ENCODE data around the gene FRY. TPM values are rescaled to one million over a fixed set of nuclear protein-coding genes. Genes with fewer than 3 reads are reported as not detected.

FRY gene
- total RNA-seq, 4 donors from 2014 or later, result 27.4 to 50.4 (median 39.4) TPM

DNA sequence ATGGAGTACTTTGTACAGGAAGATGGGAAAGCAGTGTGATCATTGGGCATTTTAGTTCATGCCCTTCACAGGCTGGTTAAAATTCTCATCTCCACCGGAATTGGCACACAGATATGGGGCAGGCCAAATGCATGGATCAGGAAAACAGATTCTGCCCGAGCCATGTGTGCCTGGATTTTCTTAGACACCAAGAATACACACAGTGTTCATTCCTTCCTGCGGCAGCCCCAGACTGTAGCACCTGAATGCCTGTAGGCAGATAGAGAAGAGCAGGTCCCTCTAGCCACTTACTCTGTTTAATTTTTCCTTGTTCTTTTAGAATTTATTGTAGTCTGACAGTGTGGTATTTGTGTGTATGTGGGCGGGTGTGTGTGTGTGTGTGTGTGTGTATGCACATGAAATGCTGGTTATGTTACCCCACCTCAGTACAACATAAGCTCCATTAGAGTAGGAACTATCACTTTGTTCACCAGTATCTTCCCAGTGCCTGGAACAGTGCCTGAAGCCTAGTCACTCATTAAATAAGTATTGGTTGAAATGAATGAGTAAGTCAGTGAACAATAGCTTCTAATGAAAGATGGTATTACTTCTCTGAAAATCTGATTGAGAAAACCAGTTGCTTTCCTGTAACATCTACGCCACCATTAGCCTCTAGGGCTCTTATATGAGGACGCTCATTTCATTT is 41.7 kb downstream of the FRY start:
- no peaks in the 10 kb centered on the region for H3K27me3 ChIP-seq
- H3K27ac ChIP-seq, result no peak overlapping the region
- no peak for TF ChIP-seq POLR2A (IDR thresholded peaks at IDR 0.05)
- TF ChIP-seq, protein P1, sequence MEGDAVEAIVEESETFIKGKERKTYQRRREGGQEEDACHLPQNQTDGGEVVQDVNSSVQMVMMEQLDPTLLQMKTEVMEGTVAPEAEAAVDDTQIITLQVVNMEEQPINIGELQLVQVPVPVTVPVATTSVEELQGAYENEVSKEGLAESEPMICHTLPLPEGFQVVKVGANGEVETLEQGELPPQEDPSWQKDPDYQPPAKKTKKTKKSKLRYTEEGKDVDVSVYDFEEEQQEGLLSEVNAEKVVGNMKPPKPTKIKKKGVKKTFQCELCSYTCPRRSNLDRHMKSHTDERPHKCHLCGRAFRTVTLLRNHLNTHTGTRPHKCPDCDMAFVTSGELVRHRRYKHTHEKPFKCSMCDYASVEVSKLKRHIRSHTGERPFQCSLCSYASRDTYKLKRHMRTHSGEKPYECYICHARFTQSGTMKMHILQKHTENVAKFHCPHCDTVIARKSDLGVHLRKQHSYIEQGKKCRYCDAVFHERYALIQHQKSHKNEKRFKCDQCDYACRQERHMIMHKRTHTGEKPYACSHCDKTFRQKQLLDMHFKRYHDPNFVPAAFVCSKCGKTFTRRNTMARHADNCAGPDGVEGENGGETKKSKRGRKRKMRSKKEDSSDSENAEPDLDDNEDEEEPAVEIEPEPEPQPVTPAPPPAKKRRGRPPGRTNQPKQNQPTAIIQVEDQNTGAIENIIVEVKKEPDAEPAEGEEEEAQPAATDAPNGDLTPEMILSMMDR (IDR thresholded peaks at IDR 0.05), result no peak
- no peak for DNase-seq
- no peaks in the 10 kb centered on the region for H3K9me3 ChIP-seq
- WGBS, 2 donors, result 91 to 92% methylated on average over 6 of the region's 6 CpGs
- H3K36me3 ChIP-seq, result no peaks in the 10 kb centered on the region
- no peak overlapping the region for H3K4me3 ChIP-seq (replicated peaks in 1 of 3)
- no peaks in the 10 kb centered on the region for H3K4me1 ChIP-seq
- intact Hi-C loops (cut with DNase I), result no loop called here

DNA sequence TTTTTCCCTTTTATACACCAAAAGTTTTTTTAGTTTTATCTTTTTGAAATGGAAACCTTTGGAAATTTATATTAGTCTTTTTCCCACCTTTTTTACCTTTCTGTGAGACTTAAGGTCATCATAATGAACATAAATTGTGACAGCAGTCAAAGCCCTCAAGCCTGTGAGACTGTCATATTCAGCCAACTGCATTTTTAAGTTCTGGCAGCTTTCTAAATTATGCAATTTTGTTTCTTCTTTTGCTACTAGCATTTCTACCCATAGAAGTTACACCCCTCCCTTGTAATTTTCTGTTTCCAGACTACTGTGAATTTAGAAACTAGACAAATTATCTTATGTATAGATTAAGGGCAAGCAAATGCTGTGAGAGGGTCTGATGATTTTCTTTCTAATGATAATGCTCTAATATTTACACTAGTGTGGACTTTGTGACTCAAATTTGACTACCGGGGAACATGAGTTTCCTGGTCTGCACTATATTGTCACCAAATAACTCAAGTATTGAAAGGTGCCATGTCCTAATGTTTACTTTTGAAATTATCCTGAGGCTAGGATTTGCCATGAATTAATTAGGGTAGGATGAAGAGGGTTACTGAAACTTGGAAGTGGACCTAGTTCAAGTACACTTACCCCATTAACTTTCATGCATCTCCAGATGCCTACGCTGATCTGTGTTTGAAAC is 43.7 kb downstream of the FRY start:
- H3K4me1 ChIP-seq, result peaks cover 0 to 3% of the 10 kb centered on the region in 2 donors

GRCh38 chr13:32079587-32079986 is 48.0 kb downstream of the FRY start:
- Histone ChIP-seq H3K9me3 (no peaks in the 10 kb centered on the region), H3K36me3 (no peaks in the 10 kb centered on the region), H3K27me3 (no peaks in the 10 kb centered on the region), H3K4me3 (replicated peaks in 1 of 3) (no peak overlapping the region), H3K27ac (no peak overlapping the region), H3K4me1 (peaks cover 0 to 3% of the 10 kb centered on the region in 2 donors)
- no peak for TF ChIP-seq POLR2A (IDR thresholded peaks at IDR 0.05)
- TF ChIP-seq, protein P1 (IDR thresholded peaks at IDR 0.05), result no peak
- WGBS, 2 donors, result 84 to 92% methylated on average over 3 of the region's 3 CpGs
- intact Hi-C loops (cut with DNase I), result no loop called here
- DNase-seq, result no peak

More for the DNA sequence above, 43.7 kb downstream of the FRY start:
- DNase-seq, result no peak
- TF ChIP-seq POLR2A (IDR thresholded peaks at IDR 0.05), result no peak
- 93 to 97% methylated on average over 2 of the region's 2 CpGs for WGBS, 2 donors
- Histone ChIP-seq H3K9me3 (no peaks in the 10 kb centered on the region), H3K27me3 (no peaks in the 10 kb centered on the region), H3K27ac (no peak overlapping the region), H3K4me3 (replicated peaks in 1 of 3) (no peak overlapping the region), H3K36me3 (no peaks in the 10 kb centered on the region)
- intact Hi-C loops (cut with DNase I), result no loop called here

GRCh38 chr13:32080328-32080744 is 48.8 kb downstream of the FRY start:
- Histone ChIP-seq H3K9me3 (no peaks in the 10 kb centered on the region), H3K27ac (no peak overlapping the region), H3K36me3 (no peaks in the 10 kb centered on the region), H3K4me1 (peaks cover 0 to 3% of the 10 kb centered on the region in 2 donors), H3K4me3 (replicated peaks in 1 of 3) (no peak overlapping the region), H3K27me3 (no peaks in the 10 kb centered on the region)
- intact Hi-C loops (cut with DNase I), result no loop called here
- DNase-seq, result no peak
- WGBS, 2 donors, result 33 to 79% methylated on average over 1 of the region's 1 CpG
- TF ChIP-seq, protein P1 (IDR thresholded peaks at IDR 0.05), result no peak
- no peak for TF ChIP-seq POLR2A (IDR thresholded peaks at IDR 0.05)

DNA sequence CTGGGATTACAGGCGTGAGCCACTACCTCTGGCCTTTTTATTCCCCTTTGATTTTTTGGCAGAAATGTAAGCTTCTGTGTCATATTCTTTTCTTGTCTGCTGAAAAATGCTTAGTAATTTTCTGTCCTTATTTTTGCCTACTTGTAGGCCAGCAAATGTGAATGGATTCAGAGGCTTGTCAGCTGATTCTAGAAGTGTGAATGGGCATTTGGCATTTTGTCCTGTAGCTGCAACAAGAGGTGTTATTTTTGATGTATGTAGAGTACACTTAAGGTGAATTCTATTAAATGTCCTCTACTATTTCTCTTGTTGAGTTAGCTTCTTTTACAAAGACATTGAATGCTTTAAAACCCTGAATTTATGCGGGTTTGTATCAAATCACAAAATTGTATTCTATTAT is 50.0 kb downstream of the FRY start:
- no peak overlapping the region for H3K4me3 ChIP-seq (replicated peaks in 1 of 3)
- no peaks in the 10 kb centered on the region for H3K36me3 ChIP-seq
- intact Hi-C loops (cut with DNase I), result no loop called here
- no peak for TF ChIP-seq POLR2A (IDR thresholded peaks at IDR 0.05)
- TF ChIP-seq, protein P1 (IDR thresholded peaks at IDR 0.05), result no peak
- H3K27ac ChIP-seq, result no peak overlapping the region
- H3K9me3 ChIP-seq, result no peaks in the 10 kb centered on the region
- DNase-seq, result no peak
- H3K4me1 ChIP-seq, result peaks cover 0 to 3% of the 10 kb centered on the region in 2 donors
- 97% methylated on average over 2 of the region's 2 CpGs for WGBS, 2 donors
- H3K27me3 ChIP-seq, result no peaks in the 10 kb centered on the region
